Fibroblast of the aortic adventitia (primary cell): ENCODE data around the gene MAPK14. TPM values are rescaled to one million over a fixed set of nuclear protein-coding genes. Genes with fewer than 3 reads are reported as not detected.
A peak's percentile ranks its signal among the peaks of the same experiment; 100 is the strongest.

Experiments
- DNase-seq: peaks from one replicate; pipeline ENCODE4 v3.0.0-alpha.2; 2010; ENCODE audit warnings: low read depth
- H3K4me3 ChIP-seq: 2 replicates; pipeline ENCODE4 v1.5.1; 2011; ENCODE audit warnings: low read depth, mild to moderate bottlenecking, control low read depth, low read length, moderate library complexity
- CTCF ChIP-seq: IDR thresholded peaks from 2 replicates; pipeline ENCODE4 v1.5.1; 2011; ENCODE audit warnings: mild to moderate bottlenecking, low read length, control low read depth, inconsistent platforms; ENCODE audit not compliant: insufficient read depth
- total RNA-seq: library from RNA; depleted of rRNA; stranded (reverse); fragments of >200 nt; gene quantifications from 2 replicates; pipeline ENCODE4 v1.2.3, GENCODE V29; 2012; ENCODE audit warnings: low replicate concordance

Gene MAPK14
- total RNA-seq, 1 donor = 72.5 TPM

GRCh38 chr6:36050947-36051710 is 23.5 kb downstream of the MAPK14 start:
- peak; percentile 11 for DNase-seq
- no peak overlapping the region for H3K4me3 ChIP-seq
- TF ChIP-seq CTCF = no peak

- DNase-seq = peak; percentile 71
- no peak overlapping the region for H3K4me3 ChIP-seq
These were observed 24.5 kb downstream of the MAPK14 start for GRCh38 chr6:36052097-36052496.

GRCh38 chr6:36053878-36054277 is 26.3 kb downstream of the MAPK14 start:
- TF ChIP-seq CTCF = no peak
- peak; percentile 73 for DNase-seq
- H3K4me3 ChIP-seq = no peak overlapping the region

More at GRCh38 chr6:36052097-36052496, 24.5 kb downstream of the MAPK14 start:
- TF ChIP-seq CTCF = no peak

GRCh38 chr6:36054415-36054814 is 26.8 kb downstream of the MAPK14 start:
- TF ChIP-seq CTCF = no peak
- DNase-seq = peak; percentile 50
- no peak overlapping the region for H3K4me3 ChIP-seq

- no peak for TF ChIP-seq CTCF
- H3K4me3 ChIP-seq = no peak overlapping the region
- DNase-seq = no peak
These were observed 27.3 kb downstream of the MAPK14 start for GRCh38 chr6:36054956-36055355.

- no peak overlapping the region for H3K4me3 ChIP-seq
- no peak for DNase-seq
- TF ChIP-seq CTCF = no peak
These were observed 28.6 kb downstream of the MAPK14 start for GRCh38 chr6:36056178-36056577.

GRCh38 chr6:36061236-36061635 is 33.6 kb downstream of the MAPK14 start:
- no peak overlapping the region for H3K4me3 ChIP-seq
- no peak for DNase-seq
- TF ChIP-seq CTCF = no peak
